K562 (cell line): ENCODE measurements around the gene GAB2. TPM values are rescaled to one million over a fixed set of nuclear protein-coding genes. Genes with fewer than 3 reads are reported as not detected.

Source experiments
- BHLHE40 ChIP-seq: IDR thresholded peaks from 2 replicates; pipeline ENCODE4 v1.6.1; 2011; ENCODE audit warnings: low read length, improper control_type of control experiment
- BRD9 ChIP-seq: fragments of 450-650 bp; IDR thresholded peaks from 2 replicates; pipeline ENCODE4 v1.6.1; 2018; ENCODE audit warnings: low read depth; ENCODE audit not compliant: partially characterized antibody
- CTBP1 ChIP-seq: fragments of 450-650 bp; IDR thresholded peaks from 2 replicates; pipeline ENCODE4 v1.6.1; 2016; ENCODE audit warnings: borderline replicate concordance
- DPF2 ChIP-seq: fragments of 450-650 bp; IDR thresholded peaks from 2 replicates; pipeline ENCODE4 v1.6.1; 2016
- ETS2 ChIP-seq: IDR thresholded peaks from 2 replicates; pipeline ENCODE4 v1.6.1; 2016; ENCODE audit warnings: borderline replicate concordance, missing genetic modification characterization, mild to moderate bottlenecking, moderate library complexity, missing compliant biosample characterization; ENCODE audit not compliant: poor library complexity, severe bottlenecking
- ILK ChIP-seq: fragments of 450-650 bp; IDR thresholded peaks from 2 replicates; pipeline ENCODE4 v1.6.1; 2016; ENCODE audit warnings: missing genetic modification characterization, low read depth, mild to moderate bottlenecking, missing compliant biosample characterization, moderate library complexity, borderline replicate concordance
- KAT7 ChIP-seq: sonication (generic); formaldehyde crosslinking; IDR thresholded peaks from 2 replicates; pipeline ENCODE4 v1.8.0; 2022; ENCODE audit warnings: missing genetic modification reagents, mild to moderate bottlenecking, borderline replicate concordance
- MTA2 ChIP-seq: fragments of 450-650 bp; IDR thresholded peaks from 2 replicates; pipeline ENCODE4 v1.6.1; 2016; ENCODE audit warnings: low read depth
- PHF20 ChIP-seq: fragments of 450-650 bp; IDR thresholded peaks from 2 replicates; pipeline ENCODE4 v1.6.1; 2018; ENCODE audit not compliant: partially characterized antibody
- POLR2AphosphoS5 ChIP-seq: IDR thresholded peaks from 2 replicates; pipeline ENCODE4 v1.6.1; 2011; ENCODE audit warnings: mild to moderate bottlenecking, low read depth, low read length, moderate library complexity; ENCODE audit not compliant: control insufficient read depth, insufficient read depth
- RBM39 ChIP-seq: fragments of 200-400 bp; formaldehyde crosslinking; optimal IDR thresholded peaks from 2 replicates; pipeline ENCODE3; 2018; ENCODE audit warnings: low read depth, low read length
- SMAD4 ChIP-seq: fragments of 250-450 bp; sonication (Bioruptor Pico); conservative IDR thresholded peaks from 2 replicates; pipeline ENCODE4 v1.8.0; 2021; ENCODE audit warnings: inconsistent platforms, mild to moderate bottlenecking, moderate library complexity
- SMARCA4 ChIP-seq: fragments of 450-650 bp; IDR thresholded peaks from 2 replicates; pipeline ENCODE4 v1.6.1; 2016
- TCF3 ChIP-seq: sonication (generic); formaldehyde crosslinking; IDR thresholded peaks from 2 replicates; pipeline ENCODE4 v1.4.0; 2020; ENCODE audit warnings: mild to moderate bottlenecking, missing genetic modification reagents
- VEZF1 ChIP-seq: fragments of 200-800 bp; sonication (Bioruptor generic); IDR thresholded peaks from 2 replicates; pipeline ENCODE4 v1.6.1; 2017; ENCODE audit warnings: missing genetic modification characterization, missing compliant biosample characterization
- ZNF124 ChIP-seq: sonication (generic); formaldehyde crosslinking; IDR thresholded peaks from 2 replicates; pipeline ENCODE4 v1.8.1; 2022; ENCODE audit warnings: missing genetic modification reagents
- ZNF282 ChIP-seq: sonication (generic); formaldehyde crosslinking; IDR thresholded peaks from 2 replicates; pipeline ENCODE4 v1.8.1; 2023; ENCODE audit warnings: missing genetic modification reagents
- ZNF696 ChIP-seq: fragments of 250-450 bp; sonication (Bioruptor Pico); conservative IDR thresholded peaks from 2 replicates; pipeline ENCODE4 v1.4.0; 2020; ENCODE audit warnings: mild to moderate bottlenecking, moderate library complexity
- polyA plus RNA-seq, 8 experiments: library from polyadenylated mRNA; depleted of rRNA in 4 of 8; stranded (reverse) in 5 of 8; unstranded in 3 of 8; fragments of >200 nt; fragmentation: Nextera tagmentation in 2 of 8; fragmentation: Illumina TruSeq in 1 of 8; extraction: Ambion mirVana in 2 of 8; extraction: Trizol in 1 of 8; gene quantifications; 2 replicates each; pipeline versions ENCODE4 v1.2.1 to v1.2.3, GENCODE V29; 2011 to 2014; ENCODE audit warnings: inconsistent platforms in 1 of 8, missing spikeins in 1 of 8
- total RNA-seq, 7 experiments: library from RNA; depleted of rRNA in 6 of 7; stranded (reverse); fragments of >200 nt in 6 of 7; fragmentation: Illumina TruSeq in 2 of 7; extraction: Trizol in 2 of 7; gene quantifications; 2 replicates each; pipeline versions ENCODE4 v1.2.1 to v1.2.3, GENCODE V29; 2011 to 2021; ENCODE audit warnings: low replicate concordance in 1 of 7
- TF ChIP-seq, protein P1 (sequence below): sonication (generic); formaldehyde crosslinking; IDR thresholded peaks from 2 replicates; pipeline ENCODE4 v1.8.0; 2023; ENCODE audit warnings: missing genetic modification reagents, mild to moderate bottlenecking, borderline replicate concordance
- TF ChIP-seq, protein P2 (sequence below): fragments of 450-650 bp; formaldehyde crosslinking; IDR thresholded peaks from 2 replicates; pipeline ENCODE4 v1.4.0; 2020; ENCODE audit warnings: mild to moderate bottlenecking, mixed read lengths
- TF ChIP-seq, protein P3 (sequence below): sonication (generic); formaldehyde crosslinking; IDR thresholded peaks from 2 replicates; pipeline ENCODE4 v1.8.1; 2023; ENCODE audit warnings: mild to moderate bottlenecking, missing genetic modification reagents, moderate library complexity

GAB2 gene
- total and polyA plus RNA-seq, 9 of the 15 experiments (the other 6 are each of a cell fraction or from before 2014, with no cell fraction given) = 2.3 to 35.2 (median 16.1) TPM

DNA sequence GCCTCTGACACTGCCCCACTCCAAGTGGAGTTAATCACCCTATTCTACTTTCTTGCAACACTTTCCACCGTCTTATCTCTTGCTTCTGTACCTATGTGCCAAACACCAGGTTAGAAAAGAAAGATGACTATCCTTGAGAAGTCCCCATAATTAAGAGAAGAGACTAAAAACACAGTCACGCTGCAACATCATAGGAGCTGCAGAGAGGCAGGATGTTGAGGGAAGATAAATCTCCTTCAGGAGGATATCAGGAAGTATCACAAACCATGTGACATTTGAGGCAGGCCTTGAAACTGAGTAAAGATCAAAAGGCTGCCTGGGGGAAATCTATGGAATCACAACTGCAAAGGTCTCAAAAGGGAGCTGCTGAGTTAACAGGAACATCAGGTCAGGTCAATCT, 24.8 kb downstream of the GAB2 start (continued):
- TF ChIP-seq, protein P1, sequence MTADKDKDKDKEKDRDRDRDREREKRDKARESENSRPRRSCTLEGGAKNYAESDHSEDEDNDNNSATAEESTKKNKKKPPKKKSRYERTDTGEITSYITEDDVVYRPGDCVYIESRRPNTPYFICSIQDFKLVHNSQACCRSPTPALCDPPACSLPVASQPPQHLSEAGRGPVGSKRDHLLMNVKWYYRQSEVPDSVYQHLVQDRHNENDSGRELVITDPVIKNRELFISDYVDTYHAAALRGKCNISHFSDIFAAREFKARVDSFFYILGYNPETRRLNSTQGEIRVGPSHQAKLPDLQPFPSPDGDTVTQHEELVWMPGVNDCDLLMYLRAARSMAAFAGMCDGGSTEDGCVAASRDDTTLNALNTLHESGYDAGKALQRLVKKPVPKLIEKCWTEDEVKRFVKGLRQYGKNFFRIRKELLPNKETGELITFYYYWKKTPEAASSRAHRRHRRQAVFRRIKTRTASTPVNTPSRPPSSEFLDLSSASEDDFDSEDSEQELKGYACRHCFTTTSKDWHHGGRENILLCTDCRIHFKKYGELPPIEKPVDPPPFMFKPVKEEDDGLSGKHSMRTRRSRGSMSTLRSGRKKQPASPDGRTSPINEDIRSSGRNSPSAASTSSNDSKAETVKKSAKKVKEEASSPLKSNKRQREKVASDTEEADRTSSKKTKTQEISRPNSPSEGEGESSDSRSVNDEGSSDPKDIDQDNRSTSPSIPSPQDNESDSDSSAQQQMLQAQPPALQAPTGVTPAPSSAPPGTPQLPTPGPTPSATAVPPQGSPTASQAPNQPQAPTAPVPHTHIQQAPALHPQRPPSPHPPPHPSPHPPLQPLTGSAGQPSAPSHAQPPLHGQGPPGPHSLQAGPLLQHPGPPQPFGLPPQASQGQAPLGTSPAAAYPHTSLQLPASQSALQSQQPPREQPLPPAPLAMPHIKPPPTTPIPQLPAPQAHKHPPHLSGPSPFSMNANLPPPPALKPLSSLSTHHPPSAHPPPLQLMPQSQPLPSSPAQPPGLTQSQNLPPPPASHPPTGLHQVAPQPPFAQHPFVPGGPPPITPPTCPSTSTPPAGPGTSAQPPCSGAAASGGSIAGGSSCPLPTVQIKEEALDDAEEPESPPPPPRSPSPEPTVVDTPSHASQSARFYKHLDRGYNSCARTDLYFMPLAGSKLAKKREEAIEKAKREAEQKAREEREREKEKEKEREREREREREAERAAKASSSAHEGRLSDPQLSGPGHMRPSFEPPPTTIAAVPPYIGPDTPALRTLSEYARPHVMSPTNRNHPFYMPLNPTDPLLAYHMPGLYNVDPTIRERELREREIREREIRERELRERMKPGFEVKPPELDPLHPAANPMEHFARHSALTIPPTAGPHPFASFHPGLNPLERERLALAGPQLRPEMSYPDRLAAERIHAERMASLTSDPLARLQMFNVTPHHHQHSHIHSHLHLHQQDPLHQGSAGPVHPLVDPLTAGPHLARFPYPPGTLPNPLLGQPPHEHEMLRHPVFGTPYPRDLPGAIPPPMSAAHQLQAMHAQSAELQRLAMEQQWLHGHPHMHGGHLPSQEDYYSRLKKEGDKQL (CRISPR knock-in tag) = no peak
- TF ChIP-seq TCF3 (CRISPR knock-in tag) = peak; percentile 75
- TF ChIP-seq SMAD4 (CRISPR knock-in tag) = 0 out of 2 replicates have a peak, but pooled peaks have one; percentile 16
- TF ChIP-seq, protein P2, sequence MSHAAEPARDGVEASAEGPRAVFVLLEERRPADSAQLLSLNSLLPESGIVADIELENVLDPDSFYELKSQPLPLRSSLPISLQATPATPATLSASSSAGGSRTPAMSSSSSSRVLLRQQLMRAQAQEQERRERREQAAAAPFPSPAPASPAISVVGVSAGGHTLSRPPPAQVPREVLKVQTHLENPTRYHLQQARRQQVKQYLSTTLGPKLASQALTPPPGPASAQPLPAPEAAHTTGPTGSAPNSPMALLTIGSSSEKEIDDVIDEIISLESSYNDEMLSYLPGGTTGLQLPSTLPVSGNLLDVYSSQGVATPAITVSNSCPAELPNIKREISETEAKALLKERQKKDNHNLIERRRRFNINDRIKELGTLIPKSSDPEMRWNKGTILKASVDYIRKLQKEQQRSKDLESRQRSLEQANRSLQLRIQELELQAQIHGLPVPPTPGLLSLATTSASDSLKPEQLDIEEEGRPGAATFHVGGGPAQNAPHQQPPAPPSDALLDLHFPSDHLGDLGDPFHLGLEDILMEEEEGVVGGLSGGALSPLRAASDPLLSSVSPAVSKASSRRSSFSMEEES (CRISPR knock-in tag) = peak; percentile 65
- peak; percentile 95 for TF ChIP-seq CTBP1
- TF ChIP-seq ETS2 = no peak
- no peak for TF ChIP-seq PHF20
- TF ChIP-seq, protein P3, sequence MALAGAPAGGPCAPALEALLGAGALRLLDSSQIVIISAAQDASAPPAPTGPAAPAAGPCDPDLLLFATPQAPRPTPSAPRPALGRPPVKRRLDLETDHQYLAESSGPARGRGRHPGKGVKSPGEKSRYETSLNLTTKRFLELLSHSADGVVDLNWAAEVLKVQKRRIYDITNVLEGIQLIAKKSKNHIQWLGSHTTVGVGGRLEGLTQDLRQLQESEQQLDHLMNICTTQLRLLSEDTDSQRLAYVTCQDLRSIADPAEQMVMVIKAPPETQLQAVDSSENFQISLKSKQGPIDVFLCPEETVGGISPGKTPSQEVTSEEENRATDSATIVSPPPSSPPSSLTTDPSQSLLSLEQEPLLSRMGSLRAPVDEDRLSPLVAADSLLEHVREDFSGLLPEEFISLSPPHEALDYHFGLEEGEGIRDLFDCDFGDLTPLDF (CRISPR knock-in tag) = no peak
- no peak for TF ChIP-seq ZNF282 (CRISPR knock-in tag)
- no peak for TF ChIP-seq RBM39
- TF ChIP-seq KAT7 = no peak
- peak; percentile 78 for TF ChIP-seq SMARCA4
- peak; percentile 29; the same call in 1 of the 2 replicates for TF ChIP-seq POLR2AphosphoS5
- peak; percentile 84 for TF ChIP-seq DPF2
- peak; percentile 36 for TF ChIP-seq BHLHE40
- no peak for TF ChIP-seq BRD9
- TF ChIP-seq VEZF1 = no peak
- no peak for TF ChIP-seq ILK (tag)
- TF ChIP-seq MTA2 = no peak
- no peak for TF ChIP-seq ZNF696 (CRISPR knock-in tag)
- no peak for TF ChIP-seq ZNF124 (CRISPR knock-in tag)
